PC-3 (cell line): ENCODE results near the gene PTPA. TPM values are rescaled to one million over a fixed set of nuclear protein-coding genes. Genes with fewer than 3 reads are reported as not detected.

Source experiments
- ATAC-seq: fragments of 200-7000 bp; cut with Tn5 transposase; 2 replicates; pipeline ENCODE4 v1.9.1; 2020; ENCODE audit warnings: mild to moderate bottlenecking, moderate library complexity
- BruUV-seq: library from RNA; stranded (reverse); fragments of 400-500 nt; replicated peaks from 2 replicates; lab custom pipeline; 2021; lab: Mats Ljungman, UMichigan
- CTCF ChIA-PET: fragments of 300-600 bp; sonication (Branson Sonifier 250); formaldehyde crosslinking; loops from one replicate; lab custom pipeline; 2022; ENCODE audit warnings: antibody characterized with exemption; lab: Charles Lee
- POLR2A ChIA-PET: fragments of 300-600 bp; sonication (Branson Sonifier 250); formaldehyde crosslinking; loops from one replicate; lab custom pipeline; 2022; ENCODE audit warnings: antibody characterized with exemption; ENCODE audit not compliant: unreplicated experiment; lab: Charles Lee
- DNase-seq: peaks from one replicate; pipeline ENCODE4 v3.0.0-alpha.2; 2015
- H2AFZ ChIP-seq: fragments of 300-600 bp; sonication (generic); 2 replicates; pipeline ENCODE4 v1.6.0; 2016; ENCODE audit warnings: antibody characterized with exemption, low read length
- H3F3A ChIP-seq: fragments of 300-600 bp; sonication (generic); one replicate; pipeline ENCODE4 v1.6.0; 2017; ENCODE audit warnings: antibody characterized with exemption, low read length, control low read depth, mild to moderate bottlenecking; ENCODE audit not compliant: unreplicated experiment
- H3K27ac ChIP-seq: fragments of 300-600 bp; sonication (generic); 2 replicates; pipeline ENCODE4 v1.5.1; 2016; ENCODE audit warnings: mild to moderate bottlenecking, low read length
- H3K27me3 ChIP-seq: fragments of 300-600 bp; sonication (generic); 2 replicates; pipeline ENCODE4 v1.6.1; 2016; ENCODE audit warnings: low read length, mixed read lengths
- H3K36me3 ChIP-seq: fragments of 300-600 bp; sonication (generic); 2 replicates; pipeline ENCODE4 v1.6.1; 2016; ENCODE audit warnings: low read depth, mixed run types, low read length, mixed read lengths
- H3K4me1 ChIP-seq: fragments of 300-600 bp; sonication (generic); 2 replicates; pipeline ENCODE4 v1.5.1; 2016; ENCODE audit warnings: low read length; ENCODE audit not compliant: insufficient read depth
- H3K4me2 ChIP-seq: fragments of 300-600 bp; sonication (generic); 2 replicates; pipeline ENCODE4 v1.6.0; 2016; ENCODE audit warnings: low read length
- H3K4me3 ChIP-seq: fragments of 300-600 bp; sonication (generic); 2 replicates; pipeline ENCODE4 v1.5.1; 2016; ENCODE audit warnings: mild to moderate bottlenecking, low read length, mixed read lengths
- H3K79me2 ChIP-seq: fragments of 300-600 bp; sonication (generic); 2 replicates; pipeline ENCODE4 v1.6.1; 2017; ENCODE audit warnings: low read length, mixed read lengths
- H3K9ac ChIP-seq: fragments of 300-600 bp; sonication (generic); 2 replicates; pipeline ENCODE4 v1.6.0; 2016; ENCODE audit warnings: mild to moderate bottlenecking, low read length
- H3K9me2 ChIP-seq: fragments of 300-600 bp; sonication (generic); replicated peaks from 2 replicates; pipeline ENCODE4 v1.6.1; 2016; ENCODE audit warnings: mixed run types, low read length, mixed read lengths
- H3K9me3 ChIP-seq: fragments of 300-600 bp; sonication (generic); 2 replicates; pipeline ENCODE4 v1.6.1; 2016; ENCODE audit warnings: low read length, mixed read lengths
- H4K20me1 ChIP-seq: fragments of 300-600 bp; sonication (generic); 2 replicates; pipeline ENCODE4 v1.6.1; 2016; ENCODE audit warnings: low read length, mixed read lengths
- CTCF ChIP-seq: fragments of 300-600 bp; sonication (generic); conservative IDR thresholded peaks from 2 replicates; pipeline ENCODE4 v1.5.1; 2017; ENCODE audit warnings: antibody characterized with exemption, low read depth, mild to moderate bottlenecking, low read length
- EZH2 ChIP-seq: fragments of 300-600 bp; sonication (generic); IDR thresholded peaks from one replicate; pipeline ENCODE4 v1.6.1; 2017; ENCODE audit warnings: antibody characterized with exemption, mild to moderate bottlenecking, low read length; ENCODE audit not compliant: unreplicated experiment
- EZH2phosphoT487 ChIP-seq: fragments of 300-600 bp; sonication (generic); IDR thresholded peaks from 2 replicates; pipeline ENCODE4 v1.6.1; 2018; ENCODE audit warnings: mild to moderate bottlenecking, antibody characterized with exemption, low read length, borderline replicate concordance
- intact Hi-C: fragments of 100-400 bp; cut with micrococcal nuclease; formaldehyde crosslinking; loops from 2 replicates; pipeline ENCODE4 v1.9.0; 2023
- total RNA-seq: library from RNA; depleted of rRNA; stranded (reverse); fragments of >200 nt; gene quantifications from 2 replicates; pipeline ENCODE4 v1.2.3, GENCODE V29; 2014

PTPA gene
- total RNA-seq, 1 experiment from 2014 or later, result 138 TPM

- ChIA-PET POLR2A (interaction anchor here (0.5 to 1.0 kb wide), 5 partner anchors 38 to 458 kb away, joined by 3 to 9 read pairs (median 5); partner anchors contain the start of gene ENDOG), CTCF (interaction anchor here (0.5 to 1.5 kb wide), 7 partner anchors 8 to 468 kb away, joined by 3 to 9 read pairs (median 3); no protein-coding TSS in a partner anchor)
- Histone ChIP-seq H3K79me2 (peaks cover 14% of the 10 kb centered on the region), H3F3A (peaks cover 5% of the 10 kb centered on the region), H3K4me2 (peak overlapping the region; percentile 91), H4K20me1 (no peaks in the 10 kb centered on the region), H3K9me2 (no peaks in the 10 kb centered on the region), H3K27me3 (no peaks in the 10 kb centered on the region), H3K36me3 (peaks cover 12% of the 10 kb centered on the region; the same call in 1 of the 2 replicates), H3K4me3 (peak overlapping the region; percentile 60), H3K4me1 (peaks cover 30% of the 10 kb centered on the region), H2AFZ (0 out of 2 replicates have a peak overlapping the region, but pooled peaks have one; percentile 56), H3K9ac (peak overlapping the region; percentile 99), H3K27ac (peak overlapping the region; percentile 100), H3K9me3 (no peaks in the 10 kb centered on the region)
- TF ChIP-seq CTCF (no peak), EZH2 (no peak), EZH2phosphoT487 (no peak)
- intact Hi-C loops, result loop anchor here (2.0 to 10.0 kb wide), 3 partner anchors 35 to 472 kb away; no protein-coding TSS in a partner anchor
- DNase-seq, result peak; percentile 95
- peak; percentile 74 for ATAC-seq
- BruUV-seq, result TSS peak; percentile 92
Observed at GRCh38 chr9:129139993-129140396, 28.8 kb downstream of the PTPA start.

DNA sequence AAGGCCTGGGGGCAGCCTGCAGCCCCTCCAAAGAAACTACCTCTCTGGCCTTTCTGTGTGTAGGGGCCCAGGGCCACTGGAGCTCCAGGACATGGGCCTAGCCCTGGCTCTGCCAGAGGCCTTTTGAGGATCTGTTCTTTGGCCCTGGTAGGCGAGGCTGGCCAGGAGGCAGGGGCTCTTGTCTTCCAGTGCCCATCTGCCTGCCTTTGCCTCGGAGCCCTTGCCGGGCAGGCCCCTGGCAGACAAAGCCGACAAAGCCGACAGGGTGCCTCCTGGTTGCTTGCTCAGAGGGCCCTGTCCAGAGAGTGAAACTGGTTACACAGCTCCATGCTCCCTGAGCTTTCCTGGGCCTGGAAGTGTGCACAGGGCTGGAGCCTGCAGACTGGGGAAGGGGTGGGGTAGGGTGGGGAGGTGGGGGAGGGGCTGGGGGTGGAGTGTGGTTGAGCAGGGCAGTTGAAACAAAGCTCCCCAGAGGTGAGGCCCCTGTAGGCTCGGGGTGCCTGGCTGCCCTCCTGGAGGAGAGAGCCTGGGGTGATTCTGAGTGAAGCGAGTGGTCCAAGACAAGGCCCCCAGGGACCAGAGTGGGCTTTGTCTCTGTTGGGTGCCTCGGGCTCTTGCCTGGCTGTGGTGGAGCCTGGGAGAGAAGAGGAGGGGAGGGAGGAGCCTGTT lies 29.3 kb downstream of the PTPA start:
- CTCF ChIA-PET, result interaction anchor here (0.6 to 1.5 kb wide), 5 partner anchors 9 to 343 kb away, joined by 3 to 8 read pairs (median 3); no protein-coding TSS in a partner anchor
- Histone ChIP-seq H3K79me2 (peaks cover 14% of the 10 kb centered on the region), H3K9ac (peak overlapping the region; percentile 99), H3K27ac (peak overlapping the region; percentile 100), H3K4me1 (peaks cover 30% of the 10 kb centered on the region), H3K27me3 (no peaks in the 10 kb centered on the region), H3K4me3 (peak overlapping the region; percentile 60), H3K9me3 (no peaks in the 10 kb centered on the region), H2AFZ (no peak overlapping the region), H3K4me2 (peak overlapping the region; percentile 88), H3K36me3 (peaks cover 12% of the 10 kb centered on the region; the same call in 1 of the 2 replicates), H4K20me1 (no peaks in the 10 kb centered on the region), H3K9me2 (no peaks in the 10 kb centered on the region), H3F3A (peaks cover 5% of the 10 kb centered on the region)
- intact Hi-C loops, result loop anchor here (10.0 kb wide), 1 partner anchor 344 kb away; no protein-coding TSS in a partner anchor
- POLR2A ChIA-PET, result interaction anchor here (0.5 to 1.0 kb wide), 4 partner anchors 27 to 457 kb away, joined by 3 to 6 read pairs (median 4); partner anchors contain the start of gene ENDOG
- no TSS peak for BruUV-seq
- peak; percentile 49 for DNase-seq
- TF ChIP-seq EZH2phosphoT487 (no peak), CTCF (no peak), EZH2 (no peak)
- ATAC-seq, result peak; percentile 39
